ENCODE measurements around the gene EPHB2. TPM values are rescaled to one million over a fixed set of nuclear protein-coding genes. Genes with fewer than 3 reads are reported as not detected.

Gene EPHB2
- total and polyA plus RNA-seq, 11 donors: 0.11 to 6.3 (median 0.70) TPM

GRCh38 chr1:22711591-22712501 lies 1.2 kb downstream of the EPHB2 start:
- intact Hi-C loops (cut with DNase I): no loop called here
- Histone ChIP-seq H3K27me3 (peaks cover 0 to 41% (median 13%) of the 10 kb centered on the region in 9 donors), H3K9me3 (no peaks in the 10 kb centered on the region), H3K4me3 (peak overlapping the region; percentile 18 to 59 (median 46)), H3K27ac (no peak overlapping the region), H3K36me3 (no peaks in the 10 kb centered on the region), H3K4me1 (peaks cover 0 to 35% (median 4%) of the 10 kb centered on the region in 12 donors)
- ATAC-seq (peak in 1 of 4 donors; percentile 21), DNase-seq (no peak)
- 13 to 36% (median 17%) methylated on average over 21 to 53 of the region's 53 CpGs for WGBS, 4 donors
- no peak for TF ChIP-seq POLR2A (IDR thresholded peaks at IDR 0.05)
- TF ChIP-seq CTCF (IDR thresholded peaks at IDR 0.05): no peak

- Histone ChIP-seq H3K36me3 (no peaks in the 10 kb centered on the region), H3K27ac (no peak overlapping the region), H3K27me3 (peaks cover 0 to 41% (median 13%) of the 10 kb centered on the region in 9 donors), H3K4me1 (peaks cover 0 to 44% (median 4%) of the 10 kb centered on the region in 12 donors), H3K4me3 (no peak overlapping the region), H3K9me3 (no peaks in the 10 kb centered on the region)
- TF ChIP-seq POLR2A (IDR thresholded peaks at IDR 0.05) (no peak), CTCF (IDR thresholded peaks at IDR 0.05) (no peak)
- intact Hi-C loops (cut with DNase I): no loop called here
- no peak for ATAC-seq
- WGBS, 4 donors: 62 to 73% (median 72%) methylated on average over 19 of the region's 19 CpGs
- DNase-seq: no peak
Measured at GRCh38 chr1:22712502-22713271, 2.0 kb downstream of the EPHB2 start.

- ATAC-seq: no peak
- intact Hi-C loops (cut with DNase I): no loop called here
- peaks cover 0 to 36% (median 13%) of the 10 kb centered on the region in 9 donors for H3K27me3 ChIP-seq
- H3K9me3 ChIP-seq: no peaks in the 10 kb centered on the region
- no peaks in the 10 kb centered on the region for H3K36me3 ChIP-seq
- WGBS, 4 donors: 68 to 82% (median 76%) methylated on average over 3 of the region's 3 CpGs
- no peak for DNase-seq
- TF ChIP-seq POLR2A (IDR thresholded peaks at IDR 0.05): no peak
- no peak for TF ChIP-seq CTCF (IDR thresholded peaks at IDR 0.05)
- H3K4me1 ChIP-seq: peaks cover 0 to 31% (median 4%) of the 10 kb centered on the region in 12 donors
- H3K4me3 ChIP-seq: no peak overlapping the region
- no peak overlapping the region for H3K27ac ChIP-seq
Measured at GRCh38 chr1:22714455-22714854, 3.8 kb downstream of the EPHB2 start.
